Measurements from ENCODE around the gene FAM227A. TPM values are rescaled to one million over a fixed set of nuclear protein-coding genes. Genes with fewer than 3 reads are reported as not detected.

Gene FAM227A
- total RNA-seq, 1 donor from 2014 or later, result 1.0 TPM

DNA sequence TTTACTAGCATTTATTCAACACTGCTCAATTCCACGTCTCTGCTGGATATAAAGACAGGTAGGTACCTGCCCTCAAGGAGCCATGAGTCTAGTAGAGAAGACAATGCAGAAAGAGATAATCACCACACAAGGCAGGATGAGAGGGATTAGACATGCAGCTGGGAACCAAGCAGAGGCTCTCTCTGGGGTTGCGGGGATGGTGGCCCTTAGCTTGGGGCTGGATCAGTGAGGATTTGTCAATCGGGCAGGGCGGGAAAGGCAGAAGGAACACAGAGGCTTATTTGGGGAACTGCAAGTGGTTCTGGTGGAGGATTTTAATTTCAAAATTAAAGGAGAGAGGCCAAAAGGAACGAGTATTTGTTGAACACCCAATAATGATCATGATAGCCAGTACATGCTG is 77.7 kb downstream of the FAM227A start:
- TF ChIP-seq, protein P1, sequence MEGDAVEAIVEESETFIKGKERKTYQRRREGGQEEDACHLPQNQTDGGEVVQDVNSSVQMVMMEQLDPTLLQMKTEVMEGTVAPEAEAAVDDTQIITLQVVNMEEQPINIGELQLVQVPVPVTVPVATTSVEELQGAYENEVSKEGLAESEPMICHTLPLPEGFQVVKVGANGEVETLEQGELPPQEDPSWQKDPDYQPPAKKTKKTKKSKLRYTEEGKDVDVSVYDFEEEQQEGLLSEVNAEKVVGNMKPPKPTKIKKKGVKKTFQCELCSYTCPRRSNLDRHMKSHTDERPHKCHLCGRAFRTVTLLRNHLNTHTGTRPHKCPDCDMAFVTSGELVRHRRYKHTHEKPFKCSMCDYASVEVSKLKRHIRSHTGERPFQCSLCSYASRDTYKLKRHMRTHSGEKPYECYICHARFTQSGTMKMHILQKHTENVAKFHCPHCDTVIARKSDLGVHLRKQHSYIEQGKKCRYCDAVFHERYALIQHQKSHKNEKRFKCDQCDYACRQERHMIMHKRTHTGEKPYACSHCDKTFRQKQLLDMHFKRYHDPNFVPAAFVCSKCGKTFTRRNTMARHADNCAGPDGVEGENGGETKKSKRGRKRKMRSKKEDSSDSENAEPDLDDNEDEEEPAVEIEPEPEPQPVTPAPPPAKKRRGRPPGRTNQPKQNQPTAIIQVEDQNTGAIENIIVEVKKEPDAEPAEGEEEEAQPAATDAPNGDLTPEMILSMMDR (IDR thresholded peaks at IDR 0.05; ENCODE audit: borderline replicate concordance), result no peak
- Histone ChIP-seq H3K36me3 (no peaks in the 10 kb centered on the region), H3K27ac (replicated peaks) (no peak overlapping the region), H3K9me3 (replicated peaks) (no peaks in the 10 kb centered on the region), H3K27me3 (ENCODE audit: low read depth) (peaks cover 28% of the 10 kb centered on the region), H3K4me1 (no peaks in the 10 kb centered on the region), H3K4me3 (no peak overlapping the region)
- no peak for DNase-seq
- intact Hi-C loops (cut with micrococcal nuclease), result no loop called here

DNA sequence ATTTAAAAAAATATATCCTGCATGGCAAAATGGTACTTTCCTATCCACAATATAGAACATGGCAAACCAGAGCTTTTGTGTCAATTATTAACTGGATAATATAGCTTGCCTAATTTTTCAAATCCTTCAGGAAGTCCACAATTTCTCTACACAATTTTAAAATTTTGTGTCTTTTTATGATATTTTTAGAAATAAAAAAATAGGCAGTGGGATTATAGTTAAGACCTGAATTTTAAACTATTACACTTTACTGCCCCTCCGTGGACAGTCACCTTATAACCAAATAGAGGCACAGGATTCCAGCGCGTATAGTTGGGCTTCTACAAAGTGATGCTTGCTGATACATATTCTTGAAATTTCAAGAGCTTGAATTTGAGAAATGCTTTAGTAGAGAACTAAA is 84.1 kb downstream of the FAM227A start:
- Histone ChIP-seq H3K4me3 (no peak overlapping the region), H3K36me3 (no peaks in the 10 kb centered on the region), H3K4me1 (peaks cover 25% of the 10 kb centered on the region), H3K27ac (replicated peaks) (no peak overlapping the region), H3K9me3 (replicated peaks) (no peaks in the 10 kb centered on the region), H3K27me3 (ENCODE audit: low read depth) (peaks cover 17% of the 10 kb centered on the region)
- intact Hi-C loops (cut with micrococcal nuclease), result no loop called here
- DNase-seq, result no peak
- TF ChIP-seq, protein P1 (IDR thresholded peaks at IDR 0.05; ENCODE audit: borderline replicate concordance), result peak; percentile 64

DNA sequence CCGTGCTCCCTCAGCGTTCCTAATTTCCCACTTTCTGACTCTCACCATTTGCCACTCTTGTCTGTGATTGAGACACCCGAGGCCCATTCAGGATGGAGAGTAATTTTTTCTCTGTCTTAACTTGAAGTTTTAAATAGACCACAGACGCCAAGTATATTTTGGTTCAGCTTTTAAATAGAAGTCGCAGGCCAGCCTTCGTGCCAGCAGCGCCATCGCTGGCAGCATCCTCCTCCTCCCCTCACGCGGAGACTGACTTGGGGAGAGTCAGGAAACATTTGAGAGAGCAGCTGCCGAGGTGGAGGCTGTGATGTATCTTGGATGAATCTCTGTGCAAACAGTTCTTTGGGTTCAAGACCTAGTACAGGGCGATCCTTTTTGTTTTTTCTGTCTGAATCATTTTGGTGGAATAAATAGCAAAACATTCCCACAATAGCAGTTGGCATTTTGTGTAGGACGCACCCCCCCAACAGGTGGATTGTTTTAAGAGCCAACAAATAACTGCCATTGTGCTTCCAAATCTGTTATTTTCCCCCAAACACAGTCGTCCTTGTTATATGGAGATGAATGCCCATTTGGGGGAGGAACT is 85.3 kb downstream of the FAM227A start:
- Histone ChIP-seq H3K36me3 (no peaks in the 10 kb centered on the region), H3K4me1 (peaks cover 25% of the 10 kb centered on the region), H3K27me3 (ENCODE audit: low read depth) (peaks cover 14% of the 10 kb centered on the region), H3K4me3 (peak overlapping the region; percentile 77), H3K9me3 (replicated peaks) (no peaks in the 10 kb centered on the region), H3K27ac (replicated peaks) (peak overlapping the region; percentile 77)
- intact Hi-C loops (cut with micrococcal nuclease), result no loop called here
- peak; percentile 26 for DNase-seq
- TF ChIP-seq, protein P1 (IDR thresholded peaks at IDR 0.05; ENCODE audit: borderline replicate concordance), result no peak

DNA sequence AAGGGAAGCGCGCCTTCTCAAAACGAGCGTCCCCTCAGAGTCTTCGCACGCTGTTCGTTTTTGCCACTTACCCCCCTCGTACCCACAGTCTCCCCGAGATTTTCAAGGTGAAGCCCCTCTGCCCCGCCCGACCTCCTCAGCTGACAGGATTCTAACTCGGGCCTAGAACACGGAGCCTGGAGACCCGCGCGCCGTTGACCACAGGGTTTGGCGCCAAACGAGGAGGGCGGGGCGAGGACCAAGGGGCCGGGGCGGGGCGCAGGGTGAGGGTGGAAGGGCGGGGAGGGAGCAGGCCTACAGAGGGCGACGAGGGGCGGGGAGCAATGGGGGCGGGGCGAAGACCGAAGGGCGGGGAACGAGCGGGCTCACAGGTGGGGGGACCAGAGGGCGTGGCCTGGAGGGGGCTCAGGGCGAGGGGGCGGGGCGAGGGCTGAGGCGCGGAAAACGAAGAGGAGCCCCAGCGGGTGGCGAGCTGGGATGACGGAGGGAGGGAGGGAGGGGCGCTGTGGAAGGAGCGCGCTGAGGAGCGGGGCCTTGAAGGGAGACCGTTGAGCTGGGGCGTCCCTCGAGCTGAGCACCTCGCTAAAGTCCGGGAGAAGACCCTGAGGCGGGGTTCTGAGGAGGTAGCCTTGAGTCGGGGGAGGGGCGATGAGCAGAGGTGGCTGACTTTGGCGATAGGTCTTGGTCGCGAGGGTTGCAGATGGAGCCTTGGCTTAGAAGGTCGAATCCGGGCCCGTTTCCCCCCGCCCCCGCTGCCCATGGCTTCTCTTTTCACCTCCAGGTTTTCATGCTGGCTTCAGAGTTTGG is 86.0 kb downstream of the FAM227A start, which contains the start of gene DMC1:
Gene DMC1, minus strand, starts transcription at position 212 of the 807 bp plus-strand sequence. CDS start 1,927 bp downstream, outside the sequence.
- TF ChIP-seq, protein P1 (IDR thresholded peaks at IDR 0.05; ENCODE audit: borderline replicate concordance), result no peak

DNA sequence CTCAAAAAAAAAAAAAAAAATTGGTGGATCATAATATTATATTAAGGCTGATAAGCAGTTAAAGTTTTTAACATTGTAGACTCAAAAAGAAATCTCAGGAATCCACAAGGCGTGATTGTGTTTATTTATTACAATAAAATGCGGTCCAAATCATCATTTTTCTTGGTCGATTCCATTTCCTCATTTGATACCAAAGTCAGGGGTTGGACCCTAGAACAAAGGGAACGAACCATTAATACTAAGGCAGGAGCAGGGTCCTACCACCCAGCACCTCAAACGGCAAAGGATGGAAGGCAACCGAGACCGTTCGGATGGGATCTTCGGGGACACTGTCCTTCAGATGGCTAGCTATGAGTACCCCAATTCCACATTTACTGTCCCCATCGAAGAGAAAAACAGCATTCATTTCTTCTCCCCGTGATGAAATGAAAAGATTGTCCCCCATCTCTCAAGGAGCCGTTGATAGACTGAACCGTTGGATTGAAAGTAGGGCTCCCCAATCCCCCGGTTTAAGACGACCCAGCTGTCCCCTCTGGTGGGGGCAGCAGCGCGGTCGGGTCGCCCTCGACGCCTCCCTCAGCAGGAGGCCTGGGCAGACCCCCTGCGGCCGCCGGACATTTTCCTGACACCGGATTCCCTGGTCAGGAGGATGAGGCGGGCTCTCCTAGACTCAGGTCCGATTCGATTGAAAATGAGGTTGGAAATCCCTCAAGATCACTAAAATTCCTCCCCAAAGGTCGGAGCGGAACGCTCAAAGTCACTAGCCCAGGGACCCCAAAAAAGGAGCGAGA is 86.8 kb downstream of the FAM227A start:
- TF ChIP-seq, protein P1 (IDR thresholded peaks at IDR 0.05; ENCODE audit: borderline replicate concordance), result no peak
- Histone ChIP-seq H3K27ac (replicated peaks) (peak overlapping the region; percentile 59), H3K4me3 (peak overlapping the region; percentile 77), H3K4me1 (peaks cover 25% of the 10 kb centered on the region), H3K36me3 (no peaks in the 10 kb centered on the region), H3K9me3 (replicated peaks) (no peaks in the 10 kb centered on the region), H3K27me3 (ENCODE audit: low read depth) (peaks cover 6% of the 10 kb centered on the region)
- peak; percentile 16 for DNase-seq
- intact Hi-C loops (cut with micrococcal nuclease), result no loop called here

More for the DNA sequence above, 86.0 kb downstream of the FAM227A start, which contains the start of gene DMC1:
- peak within 1 kb of the TSS; percentile 77 for H3K27ac ChIP-seq (replicated peaks)
- H3K4me1 ChIP-seq, result peaks cover 25% of the 10 kb centered on the region
- DNase-seq, result peak; percentile 95
- no peaks in the 10 kb centered on the region for H3K36me3 ChIP-seq
- no peaks in the 10 kb centered on the region for H3K9me3 ChIP-seq (replicated peaks)
- peak within 1 kb of the TSS; percentile 77 for H3K4me3 ChIP-seq
- H3K27me3 ChIP-seq (ENCODE audit: low read depth), result peaks cover 12% of the 10 kb centered on the region
- intact Hi-C loops (cut with micrococcal nuclease), result no loop called here

Measured in left ventricle myocardium inferior (tissue), 1 donor.